WTC11 (cell line): Measurements from ENCODE around the gene SLC25A11. TPM values are rescaled to one million over a fixed set of nuclear protein-coding genes. Genes with fewer than 3 reads are reported as not detected.
"Not testable (repeated sequence)": the region's sequence is repeated elsewhere in the genome, so short reads cannot be mapped to it uniquely, and the experiment has no call there.

ENCODE experiments used
- ATAC-seq: fragments of 200-7000 bp; cut with Tn5 transposase; 2 replicates; pipeline ENCODE4 v1.10.0; 2021; ENCODE audit warnings: mild to moderate bottlenecking, moderate library complexity
- CTCF ChIA-PET: fragments of 300-600 bp; sonication (Branson Sonifier 250); formaldehyde crosslinking; loops from one replicate; lab custom pipeline; 2021; ENCODE audit warnings: antibody characterized with exemption; lab: Charles Lee
- POLR2A ChIA-PET: fragments of 350-600 bp; sonication (Branson Sonifier 250); formaldehyde crosslinking; loops from one replicate; lab custom pipeline; 2021; ENCODE audit warnings: antibody characterized with exemption; lab: Charles Lee
- DNase-seq: peaks from one replicate; pipeline ENCODE4 v3.0.0; 2021; ENCODE audit warnings: low spot score
- H3K27ac Mint-ChIP-seq: 2 replicates; pipeline ENCODE4 v1.8.0; 2021; ENCODE audit warnings: mixed read lengths
- H3K27me3 Mint-ChIP-seq: 2 replicates; pipeline ENCODE4 v1.8.0; 2021; ENCODE audit warnings: low read depth, mild to moderate bottlenecking, moderate library complexity, mixed read lengths
- H3K36me3 Mint-ChIP-seq: 2 replicates; pipeline ENCODE4 v1.8.0; 2021; ENCODE audit warnings: mixed read lengths
- H3K4me1 Mint-ChIP-seq: 2 replicates; pipeline ENCODE4 v1.8.0; 2022; ENCODE audit warnings: mixed read lengths
- H3K4me3 Mint-ChIP-seq: 2 replicates; pipeline ENCODE4 v1.8.0; 2021; ENCODE audit warnings: mild to moderate bottlenecking, moderate library complexity, mixed read lengths
- H3K9me3 Mint-ChIP-seq: 2 replicates; pipeline ENCODE4 v1.8.0; 2021; ENCODE audit warnings: mixed read lengths
- CBFB ChIP-seq: sonication (generic); formaldehyde crosslinking; IDR thresholded peaks from 2 replicates; pipeline ENCODE4 v1.8.1; 2022; ENCODE audit warnings: mild to moderate bottlenecking, low read depth, missing genetic modification reagents
- CREM ChIP-seq: sonication (generic); formaldehyde crosslinking; IDR thresholded peaks from 2 replicates; pipeline ENCODE4 v1.8.1; 2022; ENCODE audit warnings: mild to moderate bottlenecking, missing genetic modification reagents, moderate library complexity
- IRF2 ChIP-seq: sonication (generic); formaldehyde crosslinking; IDR thresholded peaks from 2 replicates; pipeline ENCODE4 v1.8.0; 2022; ENCODE audit warnings: low read depth, missing genetic modification reagents, borderline replicate concordance
- JAZF1 ChIP-seq: fragments of 250-450 bp; sonication (Bioruptor Pico); IDR thresholded peaks from 2 replicates; pipeline ENCODE4 v1.9.0; 2021; ENCODE audit warnings: moderate library complexity, mild to moderate bottlenecking, inconsistent platforms
- MAX ChIP-seq: sonication (generic); formaldehyde crosslinking; IDR thresholded peaks from 2 replicates; pipeline ENCODE4 v1.8.0; 2022; ENCODE audit warnings: mild to moderate bottlenecking, missing genetic modification reagents
- NR2C2 ChIP-seq: sonication (generic); formaldehyde crosslinking; IDR thresholded peaks from 2 replicates; pipeline ENCODE4 v1.8.0; 2022; ENCODE audit warnings: mild to moderate bottlenecking, missing genetic modification reagents
- PRDM15 ChIP-seq: sonication (generic); formaldehyde crosslinking; IDR thresholded peaks from 2 replicates; pipeline ENCODE4 v1.8.0; 2022; ENCODE audit warnings: missing genetic modification reagents
- RORB ChIP-seq: fragments of 250-450 bp; sonication (Bioruptor Pico); IDR thresholded peaks from 2 replicates; pipeline ENCODE4 v1.9.0; 2021; ENCODE audit warnings: mild to moderate bottlenecking
- TCF7 ChIP-seq: sonication (generic); formaldehyde crosslinking; IDR thresholded peaks from 2 replicates; pipeline ENCODE4 v1.8.0; 2022; ENCODE audit warnings: mild to moderate bottlenecking, low read depth, missing genetic modification reagents, moderate library complexity
- TP53 ChIP-seq: sonication (generic); formaldehyde crosslinking; IDR thresholded peaks from 2 replicates; pipeline ENCODE4 v1.8.1; 2023; ENCODE audit warnings: mild to moderate bottlenecking, missing genetic modification reagents
- ZNF121 ChIP-seq: sonication (generic); formaldehyde crosslinking; IDR thresholded peaks from 2 replicates; pipeline ENCODE4 v1.8.0; 2023; ENCODE audit warnings: missing genetic modification reagents
- ZNF219 ChIP-seq: sonication (generic); formaldehyde crosslinking; IDR thresholded peaks from 2 replicates; pipeline ENCODE4 v1.8.0; 2023; ENCODE audit warnings: missing genetic modification reagents, mild to moderate bottlenecking, borderline replicate concordance
- ZNF232 ChIP-seq: sonication (generic); formaldehyde crosslinking; IDR thresholded peaks from 2 replicates; pipeline ENCODE4 v1.8.0; 2022; ENCODE audit warnings: mild to moderate bottlenecking, missing genetic modification reagents
- ZNF263 ChIP-seq: sonication (generic); formaldehyde crosslinking; IDR thresholded peaks from 2 replicates; pipeline ENCODE4 v1.8.1; 2022; ENCODE audit warnings: low read depth, mild to moderate bottlenecking, moderate library complexity, missing genetic modification reagents
- ZNF317 ChIP-seq: sonication (generic); formaldehyde crosslinking; IDR thresholded peaks from 2 replicates; pipeline ENCODE4 v1.8.1; 2023; ENCODE audit warnings: low read depth, mild to moderate bottlenecking, moderate library complexity, missing genetic modification reagents, borderline replicate concordance
- total RNA-seq: library from RNA; stranded (reverse); gene quantifications from 3 replicates; pipeline ENCODE4 v1.2.3, GENCODE V29; 2021
- TF ChIP-seq, protein P1 (sequence below): sonication (generic); formaldehyde crosslinking; conservative IDR thresholded peaks from 2 replicates; pipeline ENCODE4 v1.8.1; 2023; ENCODE audit warnings: mild to moderate bottlenecking, low read depth, missing genetic modification reagents, moderate library complexity

SLC25A11 gene
- total RNA-seq, 1 experiment from 2014 or later, result 73.7 TPM

GRCh38 chr17:4919511-4920047 is 20.3 kb downstream of the SLC25A11 start (continued):
- TF ChIP-seq TCF7 (CRISPR knock-in tag), result no peak
- no peak for TF ChIP-seq TP53 (CRISPR knock-in tag)
- TF ChIP-seq, protein P1, sequence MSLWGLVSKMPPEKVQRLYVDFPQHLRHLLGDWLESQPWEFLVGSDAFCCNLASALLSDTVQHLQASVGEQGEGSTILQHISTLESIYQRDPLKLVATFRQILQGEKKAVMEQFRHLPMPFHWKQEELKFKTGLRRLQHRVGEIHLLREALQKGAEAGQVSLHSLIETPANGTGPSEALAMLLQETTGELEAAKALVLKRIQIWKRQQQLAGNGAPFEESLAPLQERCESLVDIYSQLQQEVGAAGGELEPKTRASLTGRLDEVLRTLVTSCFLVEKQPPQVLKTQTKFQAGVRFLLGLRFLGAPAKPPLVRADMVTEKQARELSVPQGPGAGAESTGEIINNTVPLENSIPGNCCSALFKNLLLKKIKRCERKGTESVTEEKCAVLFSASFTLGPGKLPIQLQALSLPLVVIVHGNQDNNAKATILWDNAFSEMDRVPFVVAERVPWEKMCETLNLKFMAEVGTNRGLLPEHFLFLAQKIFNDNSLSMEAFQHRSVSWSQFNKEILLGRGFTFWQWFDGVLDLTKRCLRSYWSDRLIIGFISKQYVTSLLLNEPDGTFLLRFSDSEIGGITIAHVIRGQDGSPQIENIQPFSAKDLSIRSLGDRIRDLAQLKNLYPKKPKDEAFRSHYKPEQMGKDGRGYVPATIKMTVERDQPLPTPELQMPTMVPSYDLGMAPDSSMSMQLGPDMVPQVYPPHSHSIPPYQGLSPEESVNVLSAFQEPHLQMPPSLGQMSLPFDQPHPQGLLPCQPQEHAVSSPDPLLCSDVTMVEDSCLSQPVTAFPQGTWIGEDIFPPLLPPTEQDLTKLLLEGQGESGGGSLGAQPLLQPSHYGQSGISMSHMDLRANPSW (CRISPR knock-in tag), result no peak
- no peak for TF ChIP-seq ZNF219 (CRISPR knock-in tag)
- no peak for TF ChIP-seq PRDM15
- TF ChIP-seq ZNF263, result no peak
- TF ChIP-seq JAZF1 (CRISPR knock-in tag), result no peak
- TF ChIP-seq CBFB (CRISPR knock-in tag), result no peak
- TF ChIP-seq, all 79 proteins: peak for 0

GRCh38 chr17:4914551-4914950 is 25.3 kb downstream of the SLC25A11 start:
- H3K36me3 Mint-ChIP-seq, ATAC-seq, H3K27ac Mint-ChIP-seq, H3K27me3 Mint-ChIP-seq, DNase-seq, H3K9me3 Mint-ChIP-seq, H3K4me3 Mint-ChIP-seq, POLR2A ChIA-PET: not testable (repeated sequence)
- peaks cover 12% of the 10 kb centered on the region for H3K4me1 Mint-ChIP-seq
- CTCF ChIA-PET, result interaction anchor here (0.5 kb wide), 1 partner anchor 149 kb away, joined by 3 read pairs; no protein-coding TSS in a partner anchor

- no peak for TF ChIP-seq RORB (CRISPR knock-in tag)
- no peak for TF ChIP-seq CREM (CRISPR knock-in tag)
- TF ChIP-seq ZNF263, result no peak
- no peak for TF ChIP-seq NR2C2 (CRISPR knock-in tag)
- TF ChIP-seq MAX (CRISPR knock-in tag), result no peak
- TF ChIP-seq IRF2 (CRISPR knock-in tag), result no peak
- TF ChIP-seq ZNF121, result no peak
- TF ChIP-seq CBFB (CRISPR knock-in tag), result no peak
- TF ChIP-seq ZNF232 (CRISPR knock-in tag), result no peak
- TF ChIP-seq ZNF317, result no peak
- TF ChIP-seq TP53 (CRISPR knock-in tag), result no peak
- POLR2A ChIA-PET, result no interaction called here
- no peak for ATAC-seq
- no peaks in the 10 kb centered on the region for H3K9me3 Mint-ChIP-seq
- H3K27me3 Mint-ChIP-seq, result no peaks in the 10 kb centered on the region; the same call in 1 of the 2 replicates
- no peak overlapping the region for H3K4me3 Mint-ChIP-seq
- peaks cover 10% of the 10 kb centered on the region for H3K4me1 Mint-ChIP-seq
- no peak for DNase-seq
- CTCF ChIA-PET, result interaction anchor here (0.5 to 1.9 kb wide), 3 partner anchors 13 to 149 kb away, joined by 3 to 5 read pairs (median 4); partner anchors contain the start of gene SPAG7
- no peak overlapping the region for H3K27ac Mint-ChIP-seq
- H3K36me3 Mint-ChIP-seq, result no peaks in the 10 kb centered on the region
Measured at GRCh38 chr17:4913994-4914393, 25.9 kb downstream of the SLC25A11 start.
